HEK293T (cell line): Measurements from ENCODE around the gene UPK3A.

Experiments used
- BHLHE40 ChIP-seq: fragments of 450-650 bp; IDR thresholded peaks from 2 replicates; pipeline ENCODE4 v1.6.1; 2016; ENCODE audit warnings: mild to moderate bottlenecking, moderate library complexity, borderline replicate concordance
- ELF4 ChIP-seq: fragments of 450-650 bp; IDR thresholded peaks from 2 replicates; pipeline ENCODE4 v1.6.1; 2017; ENCODE audit warnings: antibody characterized with exemption
- FOXA1 ChIP-seq: fragments of 450-650 bp; IDR thresholded peaks from 2 replicates; pipeline ENCODE4 v1.6.1; 2016; ENCODE audit warnings: mild to moderate bottlenecking
- L3MBTL2 ChIP-seq: fragments of 450-650 bp; conservative IDR thresholded peaks from 2 replicates; pipeline ENCODE4 v1.6.1; 2016; ENCODE audit warnings: mild to moderate bottlenecking
- PKNOX1 ChIP-seq: fragments of 450-650 bp; IDR thresholded peaks from 2 replicates; pipeline ENCODE4 v1.6.1; 2016
- SUZ12 ChIP-seq: fragments of 450-650 bp; IDR thresholded peaks from 2 replicates; pipeline ENCODE4 v1.6.1; 2016; ENCODE audit warnings: mild to moderate bottlenecking
- TARDBP ChIP-seq: fragments of 450-650 bp; IDR thresholded peaks from 2 replicates; pipeline ENCODE4 v1.6.1; 2016

- TF ChIP-seq PKNOX1 (peak; percentile 55), SUZ12 (no peak), TARDBP (no peak), BHLHE40 (no peak), ELF4 (no peak), FOXA1 (no peak), L3MBTL2 (0 out of 2 replicates have a peak, but pooled peaks have one; percentile 49)
Measured at GRCh38 chr22:45290410-45290936, 5.7 kb downstream of the UPK3A start.
